Vagina (tissue), 2 donors: Measurements from ENCODE around the gene EPAS1.

ENCODE experiments used
- POLR2A ChIP-seq, 2 donors: fragments of 450-650 bp; IDR thresholded peaks; one replicate each; pipeline ENCODE4 v1.6.1; 2017; ENCODE audit warnings: antibody characterized with exemption in 2 of 2, mild to moderate bottlenecking in 2 of 2, moderate library complexity in 2 of 2
- POLR2AphosphoS5 ChIP-seq, 2 donors: sonication (generic); formaldehyde crosslinking; IDR thresholded peaks; one replicate each; pipeline ENCODE4 v1.9.0; 2017; ENCODE audit warnings: antibody characterized with exemption in 2 of 2, mild to moderate bottlenecking in 2 of 2, low read depth in 1 of 2; ENCODE audit not compliant: insufficient read depth in 1 of 2
- TF ChIP-seq, protein P1 (sequence below), 3 experiments: fragments of 450-650 bp in 2 of 3; fragments of 200-600 bp in 1 of 3; sonication (generic) in 1 of 3; IDR thresholded peaks; one replicate each; pipeline ENCODE4 v1.5.1; 2017 to 2019; ENCODE audit warnings: antibody characterized with exemption in 3 of 3, mild to moderate bottlenecking in 2 of 3, moderate library complexity in 2 of 3

DNA sequence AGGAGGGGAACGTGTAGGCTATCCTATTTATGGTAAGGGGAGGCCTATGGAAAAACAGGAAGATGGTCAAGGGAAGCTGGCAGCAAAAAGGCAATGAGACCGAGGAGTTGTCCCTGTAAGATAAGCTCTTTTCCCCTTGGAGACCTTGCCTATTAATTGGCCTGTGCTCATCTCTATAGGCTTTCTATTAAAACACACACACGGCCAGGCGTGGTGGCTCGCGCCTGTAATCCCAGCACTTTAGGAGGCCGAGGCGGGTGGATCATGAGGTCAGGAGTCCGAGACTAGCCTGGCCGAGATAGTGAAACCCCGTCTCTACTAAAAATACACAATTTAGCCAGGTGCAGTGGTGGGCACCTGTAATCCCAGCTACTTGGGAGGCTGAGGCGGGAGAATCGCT lies 32.1 kb downstream of the EPAS1 start:
- TF ChIP-seq, protein P1, sequence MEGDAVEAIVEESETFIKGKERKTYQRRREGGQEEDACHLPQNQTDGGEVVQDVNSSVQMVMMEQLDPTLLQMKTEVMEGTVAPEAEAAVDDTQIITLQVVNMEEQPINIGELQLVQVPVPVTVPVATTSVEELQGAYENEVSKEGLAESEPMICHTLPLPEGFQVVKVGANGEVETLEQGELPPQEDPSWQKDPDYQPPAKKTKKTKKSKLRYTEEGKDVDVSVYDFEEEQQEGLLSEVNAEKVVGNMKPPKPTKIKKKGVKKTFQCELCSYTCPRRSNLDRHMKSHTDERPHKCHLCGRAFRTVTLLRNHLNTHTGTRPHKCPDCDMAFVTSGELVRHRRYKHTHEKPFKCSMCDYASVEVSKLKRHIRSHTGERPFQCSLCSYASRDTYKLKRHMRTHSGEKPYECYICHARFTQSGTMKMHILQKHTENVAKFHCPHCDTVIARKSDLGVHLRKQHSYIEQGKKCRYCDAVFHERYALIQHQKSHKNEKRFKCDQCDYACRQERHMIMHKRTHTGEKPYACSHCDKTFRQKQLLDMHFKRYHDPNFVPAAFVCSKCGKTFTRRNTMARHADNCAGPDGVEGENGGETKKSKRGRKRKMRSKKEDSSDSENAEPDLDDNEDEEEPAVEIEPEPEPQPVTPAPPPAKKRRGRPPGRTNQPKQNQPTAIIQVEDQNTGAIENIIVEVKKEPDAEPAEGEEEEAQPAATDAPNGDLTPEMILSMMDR (IDR thresholded peaks at IDR 0.05) = no peak
- TF ChIP-seq POLR2A (IDR thresholded peaks at IDR 0.05) (no peak), POLR2AphosphoS5 (IDR thresholded peaks at IDR 0.05; ENCODE audit: insufficient read depth in 1 of 2, low read depth in 1 of 2) (no peak)
